Aorta (tissue), 5 donors: ENCODE results near the gene ATP1A4. TPM values are rescaled to one million over a fixed set of nuclear protein-coding genes. Genes with fewer than 3 reads are reported as not detected.
A peak's percentile ranks its signal among the peaks of the same experiment; 100 is the strongest.
"Not testable (repeated sequence)": the region's sequence is repeated elsewhere in the genome, so short reads cannot be mapped to it uniquely, and the experiment has no call there.

Source experiments
- ATAC-seq: fragments of 200-7000 bp; cut with Tn5 transposase; one replicate; pipeline ENCODE4 v1.9.1; 2022; ENCODE audit warnings: moderate library complexity; ENCODE audit not compliant: low FRiP score
- DNase-seq, 2 donors: peaks; one replicate each; pipeline ENCODE4 v3.0.0-alpha.2; 2020
- H3K27ac ChIP-seq, 2 donors: one replicate each; pipeline ENCODE4 v1.5.1; 2013; ENCODE audit warnings: low read length in 2 of 2, mild to moderate bottlenecking in 2 of 2, moderate library complexity in 2 of 2, control low read depth in 1 of 2, inconsistent platforms in 1 of 2, low read depth in 1 of 2
- H3K27me3 ChIP-seq, 2 donors: one replicate each; pipeline ENCODE4 v1.6.1; 2013; ENCODE audit warnings: control low read depth in 1 of 2, low read length in 1 of 2, mild to moderate bottlenecking in 1 of 2, moderate library complexity in 1 of 2; ENCODE audit not compliant: insufficient read depth in 2 of 2, control insufficient read depth in 1 of 2
- H3K36me3 ChIP-seq, 2 donors: one replicate each; pipeline ENCODE4 v1.6.1; 2013; ENCODE audit warnings: control low read depth in 1 of 2, low read length in 1 of 2, mild to moderate bottlenecking in 1 of 2; ENCODE audit not compliant: insufficient read depth in 2 of 2, control insufficient read depth in 1 of 2
- H3K4me1 ChIP-seq, 2 donors: one replicate each; pipeline ENCODE4 v1.6.1; 2013; ENCODE audit warnings: low read length in 2 of 2, control low read depth in 1 of 2, mild to moderate bottlenecking in 1 of 2, moderate library complexity in 1 of 2; ENCODE audit not compliant: insufficient read depth in 2 of 2, control insufficient read depth in 1 of 2
- H3K4me3 ChIP-seq, 2 donors: one replicate each; pipeline ENCODE4 v1.5.1; 2013; ENCODE audit warnings: low read length in 2 of 2, control low read depth in 1 of 2, mild to moderate bottlenecking in 1 of 2
- H3K9me3 ChIP-seq: one replicate; pipeline ENCODE4 v1.6.1; 2013; ENCODE audit warnings: mild to moderate bottlenecking, low read length; ENCODE audit not compliant: control insufficient read depth
- WGBS, 2 donors: extraction: QIAGEN DNeasy Blood & Tissue Kit; methylation state at CpG; one replicate each; pipeline ENCODE4 v1.1.7; 2013; 5-methylcytosine and 5-hydroxymethylcytosine counted together
- intact Hi-C, 2 donors: fragments of 100-400 bp; cut with DNase I; formaldehyde crosslinking; loops; one replicate each; pipeline versions ENCODE4 v1.14.2 to v1.15.0; 2022
- polyA plus RNA-seq, 2 donors: library from polyadenylated mRNA; stranded (reverse); fragments of 200-250 nt; gene quantifications; one replicate each; pipeline ENCODE4 v1.2.3, GENCODE V29; 2013
- total RNA-seq, 2 donors: library from RNA; stranded (reverse); fragmentation: NEBNext Ultra II Directional; extraction: Animal tissue kit (Norgen Biotek cat#: 25700); gene quantifications; one replicate each; pipeline ENCODE4 v1.2.1, GENCODE V29; 2021
- donor health status: healthy with polysubstance abuse.
- donor health status: Bipolar disorder and iron deficiency.
- donor health status: DM: no; HTN: no; CAD: no.
- donor health status: DM: no; HTN: no; CAD: no.
- donor health status: DM: yes; HTN: yes; CAD: no.

ATP1A4 gene
- total and polyA plus RNA-seq, 4 donors = 0.19 to 0.36 TPM; not detected in 2

GRCh38 chr1:160118928-160119327, 32.5 kb upstream of the ATP1A4 start:
- H3K27ac ChIP-seq = no peak overlapping the region
- intact Hi-C loops = loop anchor here in 1 of 2 donors (5.0 kb wide), 2 partner anchors 33 to 73 kb away; partner anchors contain the start of genes ATP1A4 and CASQ1
- WGBS, 2 donors = 86 to 88% methylated on average over 3 of the region's 3 CpGs
- H3K9me3 ChIP-seq = no peaks in the 10 kb centered on the region
- H3K4me1 ChIP-seq = no peaks in the 10 kb centered on the region
- DNase-seq (no peak), ATAC-seq (no peak)
- H3K27me3 ChIP-seq = no peaks in the 10 kb centered on the region
- no peaks in the 10 kb centered on the region for H3K36me3 ChIP-seq
- no peak overlapping the region for H3K4me3 ChIP-seq

DNA sequence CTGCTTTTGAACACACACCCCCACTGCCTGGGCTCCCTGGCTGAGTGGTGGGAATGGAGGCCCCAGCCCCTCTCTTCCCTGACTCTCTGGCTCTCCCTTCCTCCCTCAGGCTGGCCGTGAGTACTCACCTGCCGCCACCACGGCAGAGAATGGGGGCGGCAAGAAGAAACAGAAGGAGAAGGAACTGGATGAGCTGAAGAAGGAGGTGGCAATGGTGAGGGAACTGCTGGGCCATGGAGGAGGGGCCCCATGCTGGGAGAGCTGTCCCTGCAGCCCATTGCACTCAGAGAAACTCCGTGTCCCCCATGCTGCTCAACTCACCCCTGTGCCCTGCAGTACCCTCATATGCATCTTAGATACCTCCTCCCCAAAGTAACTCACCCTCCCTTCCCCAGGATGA, 30.6 kb upstream of the ATP1A4 start:
- H3K4me3 ChIP-seq = no peak overlapping the region
- peaks cover 0 to 2% of the 10 kb centered on the region in 2 donors for H3K4me1 ChIP-seq
- intact Hi-C loops = no loop called here
- ATAC-seq = no peak
- no peak overlapping the region for H3K27ac ChIP-seq
- no peaks in the 10 kb centered on the region for H3K36me3 ChIP-seq
- H3K27me3 ChIP-seq = no peaks in the 10 kb centered on the region
- no peaks in the 10 kb centered on the region for H3K9me3 ChIP-seq
- 80 to 94% methylated on average over 5 of the region's 5 CpGs for WGBS, 2 donors
- DNase-seq = no peak

- no peak for DNase-seq
- intact Hi-C loops = no loop called here
- Histone ChIP-seq H3K27ac (no peak overlapping the region), H3K4me3 (no peak overlapping the region), H3K9me3 (no peaks in the 10 kb centered on the region), H3K27me3 (no peaks in the 10 kb centered on the region), H3K36me3 (no peaks in the 10 kb centered on the region), H3K4me1 (peaks cover 0 to 2% of the 10 kb centered on the region in 2 donors)
- WGBS, 2 donors = 89 to 91% methylated on average over 1 of the region's 1 CpG
- ATAC-seq = no peak
Observed at GRCh38 chr1:160121388-160121787, 30.0 kb upstream of the ATP1A4 start.

DNA sequence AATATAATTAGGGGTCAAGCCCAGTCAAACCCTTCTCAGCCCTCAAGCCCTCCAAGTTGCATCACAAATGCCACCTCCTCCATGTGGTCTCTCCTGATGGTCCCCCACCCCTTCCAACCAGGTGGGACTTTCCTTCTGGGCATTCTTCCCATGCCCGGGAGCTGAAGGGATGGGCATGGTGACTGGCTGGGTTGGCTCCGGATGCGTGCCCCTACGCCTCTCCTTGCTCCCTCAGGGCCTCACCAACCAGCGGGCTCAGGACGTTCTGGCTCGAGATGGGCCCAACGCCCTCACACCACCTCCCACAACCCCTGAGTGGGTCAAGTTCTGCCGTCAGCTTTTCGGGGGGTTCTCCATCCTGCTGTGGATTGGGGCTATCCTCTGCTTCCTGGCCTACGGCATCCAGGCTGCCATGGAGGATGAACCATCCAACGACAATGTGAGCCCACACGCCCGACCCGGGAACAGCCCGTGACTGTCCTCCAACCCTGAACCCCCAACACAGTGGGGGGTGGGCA, 28.4 kb upstream of the ATP1A4 start:
- no peaks in the 10 kb centered on the region for H3K27me3 ChIP-seq
- WGBS, 2 donors = 86 to 87% methylated on average over 16 of the region's 16 CpGs
- intact Hi-C loops = no loop called here
- no peaks in the 10 kb centered on the region for H3K9me3 ChIP-seq
- ATAC-seq = no peak
- H3K36me3 ChIP-seq = peaks cover 0 to 5% of the 10 kb centered on the region in 2 donors
- peak in 1 of 2 donors; percentile 71 for DNase-seq
- no peak overlapping the region for H3K4me3 ChIP-seq
- H3K27ac ChIP-seq = no peak overlapping the region
- peaks cover 0 to 4% of the 10 kb centered on the region in 2 donors for H3K4me1 ChIP-seq

- ATAC-seq (no peak), DNase-seq (peak in 1 of 2 donors; percentile 30)
- Histone ChIP-seq H3K9me3 (no peaks in the 10 kb centered on the region), H3K4me1 (peaks cover 0 to 4% of the 10 kb centered on the region in 2 donors), H3K27ac (peak overlapping the region in 1 of 2 donors; percentile 2), H3K4me3 (no peak overlapping the region), H3K27me3 (no peaks in the 10 kb centered on the region), H3K36me3 (peaks cover 0 to 5% of the 10 kb centered on the region in 2 donors)
- intact Hi-C loops = no loop called here
Observed at GRCh38 chr1:160123726-160124125, 27.7 kb upstream of the ATP1A4 start.

DNA sequence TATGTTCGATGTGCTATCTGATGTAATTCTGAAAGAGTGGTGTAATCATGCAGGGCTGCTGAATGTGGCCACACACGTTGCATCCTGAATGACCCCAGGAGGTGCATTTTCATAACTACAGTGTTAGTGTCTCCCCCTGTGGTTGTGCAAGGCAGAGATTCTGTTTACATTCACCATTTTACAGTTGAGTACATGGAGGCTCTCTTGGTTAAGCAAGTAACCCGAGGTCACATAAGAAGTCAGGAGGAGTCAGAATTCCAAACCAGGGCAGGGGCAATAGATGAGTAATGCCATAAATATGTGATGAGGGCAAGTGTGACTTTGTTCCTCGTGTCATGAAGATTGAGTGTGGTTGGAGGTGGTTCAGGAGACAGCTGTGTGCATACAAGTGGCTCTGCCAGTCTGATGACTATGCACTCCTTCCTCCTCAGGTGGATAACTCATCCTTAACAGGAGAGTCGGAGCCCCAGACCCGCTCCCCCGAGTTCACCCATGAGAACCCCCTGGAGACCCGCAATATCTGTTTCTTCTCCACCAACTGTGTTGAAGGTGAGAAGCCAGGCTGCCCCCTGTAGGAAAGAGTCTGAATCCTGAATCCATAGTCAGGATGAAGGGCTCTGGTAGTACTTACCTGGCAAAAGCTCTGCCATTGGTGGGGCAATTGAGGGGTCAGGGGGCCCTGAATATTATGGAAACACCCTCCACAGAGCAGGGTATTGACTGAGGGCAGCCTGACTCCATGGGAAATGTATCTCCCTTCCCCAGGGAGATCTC, 26.5 kb upstream of the ATP1A4 start:
- Histone ChIP-seq H3K27ac (peak overlapping the region in 1 of 2 donors; percentile 69), H3K36me3 (peaks cover 0 to 7% of the 10 kb centered on the region in 2 donors), H3K27me3 (no peaks in the 10 kb centered on the region), H3K4me3 (no peak overlapping the region), H3K9me3 (no peaks in the 10 kb centered on the region), H3K4me1 (peaks cover 0 to 4% of the 10 kb centered on the region in 2 donors)
- 55 to 57% methylated on average over 8 of the region's 8 CpGs for WGBS, 2 donors
- ATAC-seq = peak; percentile 6
- DNase-seq = peak in 1 of 2 donors; percentile 51
- intact Hi-C loops = no loop called here

GRCh38 chr1:160125746-160126145, 25.7 kb upstream of the ATP1A4 start:
- ATAC-seq = no peak
- 43 to 68% methylated on average over 1 of the region's 1 CpG for WGBS, 2 donors
- H3K4me1 ChIP-seq = peaks cover 0 to 6% of the 10 kb centered on the region in 2 donors

DNA sequence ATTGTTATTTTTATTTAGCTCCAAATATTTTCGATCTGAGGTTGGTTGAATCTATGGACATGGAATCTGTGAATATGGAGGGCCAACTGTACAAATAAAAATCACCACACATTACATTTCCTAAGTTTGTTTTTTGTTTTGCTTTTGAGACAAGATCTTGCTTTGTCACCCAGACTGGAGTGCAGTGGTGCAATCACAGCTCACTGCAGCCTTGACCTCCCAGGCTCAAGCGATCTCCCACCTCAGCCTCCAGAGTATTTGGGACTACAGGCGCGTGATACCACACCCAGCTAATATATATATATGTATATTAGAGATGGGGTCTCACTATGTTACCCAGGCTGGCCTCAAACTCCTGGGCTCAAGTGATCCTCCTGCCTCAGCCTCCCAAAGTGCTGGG, 25.1 kb upstream of the ATP1A4 start:
- H3K27me3 ChIP-seq, DNase-seq, ATAC-seq, H3K4me1 ChIP-seq, H3K27ac ChIP-seq, intact Hi-C loops, H3K36me3 ChIP-seq, H3K9me3 ChIP-seq, H3K4me3 ChIP-seq: not testable (repeated sequence)
- WGBS, 2 donors = 71 to 86% methylated on average over 4 of the region's 4 CpGs

More at GRCh38 chr1:160125746-160126145, 25.7 kb upstream of the ATP1A4 start:
- H3K27me3 ChIP-seq = no peaks in the 10 kb centered on the region
- H3K27ac ChIP-seq = peak overlapping the region in 1 of 2 donors; percentile 69
- peaks cover 0 to 7% of the 10 kb centered on the region in 2 donors for H3K36me3 ChIP-seq
- DNase-seq = no peak
- H3K9me3 ChIP-seq = no peaks in the 10 kb centered on the region
- no peak overlapping the region for H3K4me3 ChIP-seq
- intact Hi-C loops = no loop called here

- Histone ChIP-seq H3K27ac (peak overlapping the region in 1 of 2 donors; percentile 65), H3K27me3 (no peaks in the 10 kb centered on the region)
- intact Hi-C loops = no loop called here
Observed at GRCh38 chr1:160127381-160127780, 24.0 kb upstream of the ATP1A4 start.

More at GRCh38 chr1:160127381-160127780, 24.0 kb upstream of the ATP1A4 start:
- H3K4me1 ChIP-seq = peaks cover 6% of the 10 kb centered on the region in 2 donors
- no peak overlapping the region for H3K4me3 ChIP-seq
- peaks cover 0 to 7% of the 10 kb centered on the region in 2 donors for H3K36me3 ChIP-seq
- no peak for ATAC-seq
- H3K9me3 ChIP-seq = no peaks in the 10 kb centered on the region
- DNase-seq = peak in 1 of 2 donors; percentile 57
- 96 to 98% methylated on average over 9 of the region's 9 CpGs for WGBS, 2 donors
